Activated T-cell treated with anti-CD3 and anti-CD28 coated beads, Interleukin-2, amount 50 U/mL, for 72 hours (primary cell): ENCODE results near the gene NCOA4. TPM values are rescaled to one million over a fixed set of nuclear protein-coding genes. Genes with fewer than 3 reads are reported as not detected.
A peak's percentile ranks its signal among the peaks of the same experiment; 100 is the strongest.
"Not testable (repeated sequence)": the region's sequence is repeated elsewhere in the genome, so short reads cannot be mapped to it uniquely, and the experiment has no call there.

ENCODE experiments used
- ATAC-seq, 2 donors: fragments of 150-1000 bp; cut with Tn5 transposase; replicated peaks in 1 of 2; 2 replicates each; pipeline ENCODE4 v1.10.0; 2021; ENCODE audit warnings: moderate library complexity in 2 of 2, mild to moderate bottlenecking in 1 of 2
- DNase-seq, 2 donors: peaks; one replicate each; pipeline ENCODE4 v3.0.0; 2021 to 2022; ENCODE audit warnings: mixed read lengths in 1 of 2
- H3K27ac Mint-ChIP-seq: one replicate; pipeline ENCODE4 v1.8.0; 2022; ENCODE audit warnings: mild to moderate bottlenecking, moderate library complexity, mixed read lengths
- H3K27me3 Mint-ChIP-seq: one replicate; pipeline ENCODE4 v1.8.0; 2022; ENCODE audit warnings: low read depth, mixed read lengths
- H3K36me3 Mint-ChIP-seq, 2 donors: one replicate each; pipeline ENCODE4 v1.8.0; 2022; ENCODE audit warnings: mixed read lengths in 2 of 2, mild to moderate bottlenecking in 1 of 2; ENCODE audit not compliant: insufficient read depth in 2 of 2
- H3K4me1 Mint-ChIP-seq: one replicate; pipeline ENCODE4 v1.8.0; 2022; ENCODE audit warnings: low read depth, mixed read lengths
- H3K4me3 Mint-ChIP-seq, 2 donors: one replicate each; pipeline ENCODE4 v1.8.0; 2022; ENCODE audit warnings: mild to moderate bottlenecking in 2 of 2, mixed read lengths in 2 of 2, moderate library complexity in 2 of 2
- H3K9me3 Mint-ChIP-seq, 2 donors: one replicate each; pipeline ENCODE4 v1.8.0; 2022; ENCODE audit warnings: mixed read lengths in 2 of 2
- total RNA-seq, 2 donors: library from RNA; stranded (reverse); gene quantifications; one replicate each; pipeline ENCODE4 v1.2.3, GENCODE V29; 2022

NCOA4 gene
- total RNA-seq, 2 donors from 2014 or later, result 112 to 144 TPM

GRCh38 chr10:46062723-46063428 is 32.5 kb upstream of the NCOA4 start:
- H3K36me3 Mint-ChIP-seq, result no peaks in the 10 kb centered on the region
- no peak overlapping the region for H3K4me3 Mint-ChIP-seq
- ATAC-seq (no peak), DNase-seq (no peak)
- no peaks in the 10 kb centered on the region for H3K4me1 Mint-ChIP-seq
- no peaks in the 10 kb centered on the region for H3K9me3 Mint-ChIP-seq
- no peaks in the 10 kb centered on the region for H3K27me3 Mint-ChIP-seq
- H3K27ac Mint-ChIP-seq, result no peak overlapping the region

- Mint-ChIP-seq H3K4me1 (no peaks in the 10 kb centered on the region), H3K36me3 (peaks cover 2 to 5% of the 10 kb centered on the region in 2 donors), H3K27ac (no peak overlapping the region), H3K27me3 (no peaks in the 10 kb centered on the region), H3K9me3 (peaks cover 5 to 6% of the 10 kb centered on the region in 2 donors), H3K4me3 (no peak overlapping the region)
- ATAC-seq (no peak), DNase-seq (no peak)
These were observed 30.3 kb upstream of the NCOA4 start for GRCh38 chr10:46060706-46061105.

- DNase-seq, H3K9me3 Mint-ChIP-seq, ATAC-seq, H3K4me3 Mint-ChIP-seq, H3K27me3 Mint-ChIP-seq, H3K36me3 Mint-ChIP-seq, H3K27ac Mint-ChIP-seq, H3K4me1 Mint-ChIP-seq: not testable (repeated sequence)
These were observed 27.5 kb upstream of the NCOA4 start for GRCh38 chr10:46057927-46058326.

GRCh38 chr10:46057038-46057437 is 26.6 kb upstream of the NCOA4 start:
- ATAC-seq (no peak), DNase-seq (no peak)
- no peaks in the 10 kb centered on the region for H3K4me1 Mint-ChIP-seq
- peaks cover 5 to 6% of the 10 kb centered on the region in 2 donors for H3K9me3 Mint-ChIP-seq
- H3K4me3 Mint-ChIP-seq, result no peak overlapping the region
- H3K27me3 Mint-ChIP-seq, result no peaks in the 10 kb centered on the region
- H3K27ac Mint-ChIP-seq, result peak overlapping the region; percentile 51
- peaks cover 2 to 5% of the 10 kb centered on the region in 2 donors for H3K36me3 Mint-ChIP-seq

- peaks cover 2 to 5% of the 10 kb centered on the region in 2 donors for H3K36me3 Mint-ChIP-seq
- H3K4me1 Mint-ChIP-seq, result no peaks in the 10 kb centered on the region
- no peak overlapping the region for H3K27ac Mint-ChIP-seq
- no peaks in the 10 kb centered on the region for H3K27me3 Mint-ChIP-seq
- ATAC-seq, result no peak
- H3K4me3 Mint-ChIP-seq, result no peak overlapping the region
- peaks cover 5 to 6% of the 10 kb centered on the region in 2 donors for H3K9me3 Mint-ChIP-seq
- no peak for DNase-seq
These were observed 25.3 kb upstream of the NCOA4 start for GRCh38 chr10:46055771-46056170.

GRCh38 chr10:46053534-46054434 is 23.4 kb upstream of the NCOA4 start:
- H3K9me3 Mint-ChIP-seq, result peaks cover 5 to 6% of the 10 kb centered on the region in 2 donors
- H3K27me3 Mint-ChIP-seq, result no peaks in the 10 kb centered on the region

GRCh38 chr10:46052791-46053375 is 22.5 kb upstream of the NCOA4 start:
- Mint-ChIP-seq H3K4me1 (no peaks in the 10 kb centered on the region), H3K27me3 (no peaks in the 10 kb centered on the region), H3K27ac (no peak overlapping the region), H3K4me3 (no peak overlapping the region), H3K9me3 (peaks cover 5 to 6% of the 10 kb centered on the region in 2 donors), H3K36me3 (peaks cover 2 to 5% of the 10 kb centered on the region in 2 donors)
- no peak for DNase-seq
- ATAC-seq, result no peak

More at GRCh38 chr10:46053534-46054434, 23.4 kb upstream of the NCOA4 start:
- ATAC-seq, result no peak
- H3K4me3 Mint-ChIP-seq, result no peak overlapping the region
- no peak overlapping the region for H3K27ac Mint-ChIP-seq
- H3K36me3 Mint-ChIP-seq, result peaks cover 2 to 5% of the 10 kb centered on the region in 2 donors
- H3K4me1 Mint-ChIP-seq, result no peaks in the 10 kb centered on the region
- DNase-seq, result no peak

- H3K27me3 Mint-ChIP-seq, result no peaks in the 10 kb centered on the region
- no peak for DNase-seq
- ATAC-seq, result no peak
- H3K9me3 Mint-ChIP-seq, result peaks cover 2 to 3% of the 10 kb centered on the region in 2 donors
- no peak overlapping the region for H3K4me3 Mint-ChIP-seq
- no peak overlapping the region for H3K27ac Mint-ChIP-seq
- peaks cover under 1 to 4% of the 10 kb centered on the region in 2 donors for H3K36me3 Mint-ChIP-seq
- no peaks in the 10 kb centered on the region for H3K4me1 Mint-ChIP-seq
These were observed 21.8 kb upstream of the NCOA4 start for GRCh38 chr10:46052057-46052790.

- DNase-seq, result no peak
- Mint-ChIP-seq H3K4me3 (no peak overlapping the region), H3K4me1 (no peaks in the 10 kb centered on the region), H3K9me3 (no peaks in the 10 kb centered on the region), H3K27me3 (no peaks in the 10 kb centered on the region), H3K36me3 (no peaks in the 10 kb centered on the region), H3K27ac (no peak overlapping the region)
- ATAC-seq, result no peak
These were observed 20.7 kb upstream of the NCOA4 start for GRCh38 chr10:46050941-46051623.

GRCh38 chr10:46049497-46049831 is 19.0 kb upstream of the NCOA4 start:
- not testable (repeated sequence) for H3K9me3 Mint-ChIP-seq, H3K4me1 Mint-ChIP-seq, ATAC-seq, DNase-seq, H3K36me3 Mint-ChIP-seq, H3K27me3 Mint-ChIP-seq, H3K27ac Mint-ChIP-seq, H3K4me3 Mint-ChIP-seq

- no peaks in the 10 kb centered on the region for H3K9me3 Mint-ChIP-seq
- no peaks in the 10 kb centered on the region for H3K27me3 Mint-ChIP-seq
- H3K36me3 Mint-ChIP-seq, result no peaks in the 10 kb centered on the region
- DNase-seq (no peak), ATAC-seq (no peak)
- H3K27ac Mint-ChIP-seq, result no peak overlapping the region
- no peak overlapping the region for H3K4me3 Mint-ChIP-seq
- H3K4me1 Mint-ChIP-seq, result no peaks in the 10 kb centered on the region
These were observed 17.7 kb upstream of the NCOA4 start for GRCh38 chr10:46048152-46048551.

- no peaks in the 10 kb centered on the region for H3K27me3 Mint-ChIP-seq
- no peaks in the 10 kb centered on the region for H3K4me1 Mint-ChIP-seq
- no peaks in the 10 kb centered on the region for H3K9me3 Mint-ChIP-seq
- no peaks in the 10 kb centered on the region for H3K36me3 Mint-ChIP-seq
- H3K27ac Mint-ChIP-seq, result no peak within 1 kb of the TSS
- H3K4me3 Mint-ChIP-seq, result no peak within 1 kb of the TSS
- ATAC-seq (no peak), DNase-seq (no peak)
These were observed 15.8 kb upstream of the NCOA4 start, which contains the start of gene MSMB for GRCh38 chr10:46046261-46046660. Gene MSMB, minus strand, starts transcription at chr10:46046269. Its CDS starts 32 bp downstream, at chr10:46046237.
